ENCODE measurements around the gene GRIN3B. TPM values are rescaled to one million over a fixed set of nuclear protein-coding genes. Genes with fewer than 3 reads are reported as not detected.

GRIN3B gene
- total and polyA plus RNA-seq, 2 donors (not counting 1 experiment from before 2014, with no cell fraction given): 0.10 to 0.42 TPM

DNA sequence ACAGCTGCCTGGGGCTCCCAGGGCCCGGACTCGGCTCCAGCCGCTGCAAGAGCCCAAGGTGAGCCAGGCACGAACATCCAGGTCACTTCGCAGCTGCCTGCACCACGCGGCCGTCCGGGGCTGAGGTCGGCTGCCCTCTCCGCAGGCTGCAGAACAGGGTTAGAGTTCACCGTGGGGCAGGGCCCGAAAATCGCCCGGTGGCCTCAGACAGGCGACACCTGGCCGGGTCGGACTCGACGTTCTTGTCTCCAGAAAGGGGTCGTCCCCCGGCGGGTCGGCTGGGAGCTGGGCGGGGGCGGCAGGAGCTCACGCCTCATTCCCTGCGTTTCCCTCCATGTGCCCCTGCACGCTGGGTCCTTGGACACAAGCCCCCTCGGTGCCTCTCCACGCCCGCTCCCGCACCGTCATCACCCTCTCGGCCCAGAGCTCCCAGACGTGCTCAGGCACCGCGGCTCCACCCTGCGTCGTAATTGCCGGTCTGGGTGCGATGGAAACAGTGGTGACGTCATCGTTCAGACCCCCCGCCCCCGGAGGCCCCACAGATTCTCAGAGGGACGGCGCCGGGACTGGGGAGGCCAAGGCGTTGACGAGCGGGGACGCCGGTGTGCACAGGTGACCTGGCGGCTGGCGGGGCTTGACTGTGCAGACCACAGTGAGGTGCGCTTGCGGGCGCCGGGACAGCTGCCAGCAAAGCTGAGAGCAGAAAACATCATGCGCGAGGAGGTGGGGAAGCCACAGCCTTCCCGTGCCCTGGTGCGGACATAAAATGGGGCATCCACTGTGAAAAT lies 4.0 kb upstream of the GRIN3B start:
- Mint-ChIP-seq H3K4me3 (peak overlapping the region; percentile 73), H3K4me1 (peaks cover 12% of the 10 kb centered on the region), H3K27me3 (peaks cover 21% of the 10 kb centered on the region), H3K27ac (peak overlapping the region; percentile 84), H3K9me3 (ENCODE audit: insufficient read depth) (no peaks in the 10 kb centered on the region)
- ChIA-PET POLR2A (interaction anchor here (0.7 to 1.4 kb wide), 4 partner anchors 12 to 91 kb away, joined by 3 to 9 read pairs (median 5); partner anchors contain the start of genes CNN2 and WDR18), CTCF (interaction anchor here (1.1 to 2.4 kb wide), 4 partner anchors 12 to 78 kb away, joined by 3 to 11 read pairs (median 4); partner anchors contain the start of gene WDR18)
- peaks cover 0 to 6% (median 0%) of the 10 kb centered on the region in 3 donors for H3K9me3 ChIP-seq (ENCODE audit: control extremely low read depth in 1 of 3, control insufficient read depth in 2 of 3, insufficient read depth in 1 of 3, low read length in 2 of 3)
- TF ChIP-seq EZH2 (IDR thresholded peaks at IDR 0.05; ENCODE audit: borderline replicate concordance, insufficient read depth, low read depth, low read length, poor library complexity, severe bottlenecking): no peak
- TF ChIP-seq, protein P1, sequence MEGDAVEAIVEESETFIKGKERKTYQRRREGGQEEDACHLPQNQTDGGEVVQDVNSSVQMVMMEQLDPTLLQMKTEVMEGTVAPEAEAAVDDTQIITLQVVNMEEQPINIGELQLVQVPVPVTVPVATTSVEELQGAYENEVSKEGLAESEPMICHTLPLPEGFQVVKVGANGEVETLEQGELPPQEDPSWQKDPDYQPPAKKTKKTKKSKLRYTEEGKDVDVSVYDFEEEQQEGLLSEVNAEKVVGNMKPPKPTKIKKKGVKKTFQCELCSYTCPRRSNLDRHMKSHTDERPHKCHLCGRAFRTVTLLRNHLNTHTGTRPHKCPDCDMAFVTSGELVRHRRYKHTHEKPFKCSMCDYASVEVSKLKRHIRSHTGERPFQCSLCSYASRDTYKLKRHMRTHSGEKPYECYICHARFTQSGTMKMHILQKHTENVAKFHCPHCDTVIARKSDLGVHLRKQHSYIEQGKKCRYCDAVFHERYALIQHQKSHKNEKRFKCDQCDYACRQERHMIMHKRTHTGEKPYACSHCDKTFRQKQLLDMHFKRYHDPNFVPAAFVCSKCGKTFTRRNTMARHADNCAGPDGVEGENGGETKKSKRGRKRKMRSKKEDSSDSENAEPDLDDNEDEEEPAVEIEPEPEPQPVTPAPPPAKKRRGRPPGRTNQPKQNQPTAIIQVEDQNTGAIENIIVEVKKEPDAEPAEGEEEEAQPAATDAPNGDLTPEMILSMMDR (IDR thresholded peaks at IDR 0.05): no peak
- H3K27me3 ChIP-seq (replicated peaks in 1 of 4; ENCODE audit: control extremely low read depth in 1 of 4, control insufficient read depth in 3 of 4, insufficient read depth in 4 of 4, low read length in 3 of 4): peaks cover 0 to 50% (median 26%) of the 10 kb centered on the region in 4 experiments
- peak overlapping the region in 1 of 5 experiments; percentile 8 for H3K4me3 ChIP-seq (ENCODE audit: control extremely low read depth in 1 of 5, extremely low read depth in 1 of 5, insufficient read depth in 1 of 5, low read depth in 2 of 5, low read length in 4 of 5)
- H3K36me3 ChIP-seq (replicated peaks in 1 of 2; ENCODE audit: control extremely low read depth in 1 of 2, control insufficient read depth in 1 of 2, extremely low read depth in 1 of 2, insufficient read depth in 2 of 2, low read length in 1 of 2): peaks cover 0 to 10% of the 10 kb centered on the region in 2 experiments
- intact Hi-C loops (cut with micrococcal nuclease): no loop called here
- peaks cover 16 to 17% of the 10 kb centered on the region in 2 donors for H3K4me1 ChIP-seq (ENCODE audit: control insufficient read depth in 2 of 2, insufficient read depth in 2 of 2, low read length in 2 of 2)
- H4K20me1 ChIP-seq (ENCODE audit: control insufficient read depth, insufficient read depth, low read length, poor library complexity, severe bottlenecking): peaks cover 14% of the 10 kb centered on the region
- no peaks in the 10 kb centered on the region for H3K79me2 ChIP-seq (ENCODE audit: control insufficient read depth, insufficient read depth, low read length)
- no peak overlapping the region for H2AFZ ChIP-seq (ENCODE audit: insufficient read depth, low read depth, low read length, poor library complexity, severe bottlenecking)
- no peak overlapping the region for H3K9ac ChIP-seq (ENCODE audit: low read length)
- H3K27ac ChIP-seq (ENCODE audit: low read length in 2 of 2): no peak overlapping the region
- WGBS (ENCODE audit: insufficient coverage): 22% methylated on average over 64 of the region's 64 CpGs
- DNase-seq (peak; percentile 77), ATAC-seq (ENCODE audit: low read depth) (peak; percentile 62)
- H3K4me2 ChIP-seq (replicated peaks; ENCODE audit: low read depth, low read length, poor library complexity, severe bottlenecking): peak overlapping the region; percentile 57

DNA sequence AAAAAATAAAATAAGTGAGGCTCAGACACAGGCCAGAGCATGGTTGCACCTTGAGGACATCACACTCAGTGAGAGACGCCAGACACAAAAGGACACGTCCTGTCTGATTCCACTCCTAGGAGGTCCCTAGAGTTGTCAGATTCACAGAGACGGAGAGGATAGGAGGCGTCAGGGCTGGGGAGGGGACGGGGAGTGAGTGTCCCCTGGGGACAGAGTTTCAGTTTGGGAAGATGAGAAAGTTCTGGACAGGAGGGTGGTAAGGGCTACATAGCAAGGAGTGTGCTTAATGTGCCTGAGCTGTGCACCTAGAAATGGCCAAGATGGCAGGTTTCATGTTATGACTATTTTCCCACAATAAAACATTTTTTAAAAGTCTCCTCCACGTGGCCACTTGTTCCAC lies 2.2 kb upstream of the GRIN3B start:
- intact Hi-C loops (cut with micrococcal nuclease): no loop called here
- H3K27ac ChIP-seq (ENCODE audit: low read length in 2 of 2): no peak overlapping the region
- H3K9me3 ChIP-seq (ENCODE audit: control extremely low read depth in 1 of 3, control insufficient read depth in 2 of 3, insufficient read depth in 1 of 3, low read length in 2 of 3): peaks cover 0 to 6% (median 0%) of the 10 kb centered on the region in 3 donors

More for the DNA sequence above, 2.2 kb upstream of the GRIN3B start:
- no peak overlapping the region for H3K9ac ChIP-seq (ENCODE audit: low read length)
- CTCF ChIA-PET: interaction anchor here (1.2 to 2.4 kb wide), 5 partner anchors 14 to 196 kb away, joined by 3 to 11 read pairs (median 5); partner anchors contain the start of gene WDR18
- H3K36me3 ChIP-seq (replicated peaks in 1 of 2; ENCODE audit: control extremely low read depth in 1 of 2, control insufficient read depth in 1 of 2, extremely low read depth in 1 of 2, insufficient read depth in 2 of 2, low read length in 1 of 2): peaks cover 0 to 7% of the 10 kb centered on the region in 2 experiments
- H3K79me2 ChIP-seq (ENCODE audit: control insufficient read depth, insufficient read depth, low read length): no peaks in the 10 kb centered on the region
- POLR2A ChIA-PET: no interaction called here
- H2AFZ ChIP-seq (ENCODE audit: insufficient read depth, low read depth, low read length, poor library complexity, severe bottlenecking): no peak overlapping the region
- peaks cover 0 to 65% (median 34%) of the 10 kb centered on the region in 4 experiments for H3K27me3 ChIP-seq (replicated peaks in 1 of 4; ENCODE audit: control extremely low read depth in 1 of 4, control insufficient read depth in 3 of 4, insufficient read depth in 4 of 4, low read length in 3 of 4)
- Mint-ChIP-seq H3K4me3 (no peak overlapping the region), H3K4me1 (peaks cover 16% of the 10 kb centered on the region), H3K27ac (peak overlapping the region; percentile 4), H3K27me3 (peaks cover 27% of the 10 kb centered on the region), H3K9me3 (ENCODE audit: insufficient read depth) (no peaks in the 10 kb centered on the region)
- H3K4me3 ChIP-seq (ENCODE audit: control extremely low read depth in 1 of 5, extremely low read depth in 1 of 5, insufficient read depth in 1 of 5, low read depth in 2 of 5, low read length in 4 of 5): no peak overlapping the region
- TF ChIP-seq, protein P1 (IDR thresholded peaks at IDR 0.05): no peak
- TF ChIP-seq EZH2 (IDR thresholded peaks at IDR 0.05; ENCODE audit: borderline replicate concordance, insufficient read depth, low read depth, low read length, poor library complexity, severe bottlenecking): no peak
- H3K4me2 ChIP-seq (replicated peaks; ENCODE audit: low read depth, low read length, poor library complexity, severe bottlenecking): no peak overlapping the region
- peaks cover 22 to 23% of the 10 kb centered on the region in 2 donors for H3K4me1 ChIP-seq (ENCODE audit: control insufficient read depth in 2 of 2, insufficient read depth in 2 of 2, low read length in 2 of 2)
- WGBS (ENCODE audit: insufficient coverage): 70% methylated on average over 4 of the region's 6 CpGs
- peaks cover 19% of the 10 kb centered on the region for H4K20me1 ChIP-seq (ENCODE audit: control insufficient read depth, insufficient read depth, low read length, poor library complexity, severe bottlenecking)
- ATAC-seq (ENCODE audit: low read depth) (no peak), DNase-seq (no peak)

Measured in B cell (primary cell).